Right lobe of liver (tissue), 4 donors: ENCODE results near the gene PAN3.

Source experiments
- CTCF ChIP-seq, 4 donors: fragments of 200-600 bp in 3 of 4; fragments of 450-650 bp in 1 of 4; IDR thresholded peaks; one replicate each; pipeline versions ENCODE4 v1.5.1 to v1.8.0; 2016 to 2022; ENCODE audit warnings: antibody characterized with exemption in 4 of 4, mild to moderate bottlenecking in 2 of 4
- POLR2A ChIP-seq: fragments of 450-650 bp; IDR thresholded peaks from one replicate; pipeline ENCODE4 v1.6.1; 2017; ENCODE audit warnings: antibody characterized with exemption, mild to moderate bottlenecking
- donor health status: DM: no; HTN: no; CAD: no.
- donor health status: DM: no; HTN: no; CAD: no.
- donor health status: DM: no; HTN: yes; CAD: no.

DNA sequence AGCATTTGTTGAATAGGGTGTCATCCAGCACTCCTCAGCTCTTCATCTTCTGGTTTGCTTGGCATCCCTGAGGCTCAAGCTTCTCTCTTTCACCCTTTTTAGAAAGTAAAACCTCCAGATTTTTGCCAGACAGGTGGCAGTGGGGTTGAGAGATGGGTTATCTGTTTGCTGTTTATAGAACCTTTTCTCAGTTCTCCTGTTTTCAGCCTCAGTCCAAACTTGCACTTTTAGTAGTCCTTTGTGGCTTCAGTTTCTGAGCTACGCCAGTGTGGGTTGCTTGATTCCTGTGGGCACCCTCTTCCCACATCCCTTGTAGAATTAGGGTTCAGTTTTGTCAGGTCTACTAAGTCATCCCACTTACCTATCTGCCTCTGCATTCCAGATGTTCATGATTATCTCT, 147.9 kb downstream of the PAN3 start:
- TF ChIP-seq CTCF (IDR thresholded peaks at IDR 0.05), result no peak
- TF ChIP-seq POLR2A, result no peak
